ENCODE results near the gene ADAP1.

The ADAP1 gene

GRCh38 chr7:917255-918117, 37.0 kb downstream of the ADAP1 start:
- no peak overlapping the region for H3K4me3 ChIP-seq (ENCODE audit: low read depth, low read length)
- TF ChIP-seq CTCF (IDR thresholded peaks at IDR 0.05; ENCODE audit: low read depth, low read length, missing control alignments), result no peak
- no peak for DNase-seq (ENCODE audit: low read depth)

- TF ChIP-seq CTCF (IDR thresholded peaks at IDR 0.05; ENCODE audit: low read depth, low read length, missing control alignments), result no peak
- no peak for DNase-seq (ENCODE audit: low read depth)
- H3K4me3 ChIP-seq (ENCODE audit: low read depth, low read length), result no peak overlapping the region
Observed at GRCh38 chr7:916291-916941, 38.1 kb downstream of the ADAP1 start.

GRCh38 chr7:915291-916218, 38.9 kb downstream of the ADAP1 start:
- DNase-seq (ENCODE audit: low read depth), result no peak
- H3K4me3 ChIP-seq (ENCODE audit: low read depth, low read length), result no peak overlapping the region
- no peak for TF ChIP-seq CTCF (IDR thresholded peaks at IDR 0.05; ENCODE audit: low read depth, low read length, missing control alignments)

DNA sequence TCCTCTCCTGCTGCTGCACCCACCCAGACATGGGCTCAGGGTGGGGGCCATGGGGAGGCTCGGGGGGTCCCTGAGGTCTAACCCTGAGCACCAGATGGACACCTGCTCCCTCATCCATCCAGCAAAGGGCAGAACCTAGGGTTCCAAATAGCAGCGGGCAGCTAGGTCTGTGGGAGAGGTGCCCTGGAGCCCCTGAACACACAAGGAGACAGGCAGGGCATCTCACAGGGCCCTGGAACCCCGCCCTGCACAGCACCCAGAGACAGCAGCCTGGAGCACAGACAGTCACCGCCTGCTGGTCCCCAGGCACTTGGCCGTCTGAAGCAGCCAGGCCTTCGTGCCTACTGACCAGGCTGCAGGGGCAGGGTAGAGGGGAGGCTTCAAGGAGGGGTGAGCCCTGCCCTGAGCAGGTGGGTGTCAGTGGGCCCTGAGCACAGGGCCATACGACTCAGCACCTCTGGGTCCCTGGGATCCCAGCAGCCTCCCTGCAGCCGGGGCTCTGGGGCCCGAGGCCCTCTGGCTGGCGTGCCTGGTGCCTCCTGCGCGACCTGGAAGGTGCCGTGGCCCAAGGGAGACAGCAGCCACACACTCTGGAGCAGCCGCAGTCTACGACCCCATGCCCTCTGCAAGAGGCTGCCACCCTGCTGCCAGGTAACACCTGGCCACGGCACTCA, 39.8 kb downstream of the ADAP1 start:
- no peak for DNase-seq (ENCODE audit: low read depth)
- no peak for TF ChIP-seq CTCF (IDR thresholded peaks at IDR 0.05; ENCODE audit: low read depth, low read length, missing control alignments)
- H3K4me3 ChIP-seq (ENCODE audit: low read depth, low read length), result no peak overlapping the region

DNA sequence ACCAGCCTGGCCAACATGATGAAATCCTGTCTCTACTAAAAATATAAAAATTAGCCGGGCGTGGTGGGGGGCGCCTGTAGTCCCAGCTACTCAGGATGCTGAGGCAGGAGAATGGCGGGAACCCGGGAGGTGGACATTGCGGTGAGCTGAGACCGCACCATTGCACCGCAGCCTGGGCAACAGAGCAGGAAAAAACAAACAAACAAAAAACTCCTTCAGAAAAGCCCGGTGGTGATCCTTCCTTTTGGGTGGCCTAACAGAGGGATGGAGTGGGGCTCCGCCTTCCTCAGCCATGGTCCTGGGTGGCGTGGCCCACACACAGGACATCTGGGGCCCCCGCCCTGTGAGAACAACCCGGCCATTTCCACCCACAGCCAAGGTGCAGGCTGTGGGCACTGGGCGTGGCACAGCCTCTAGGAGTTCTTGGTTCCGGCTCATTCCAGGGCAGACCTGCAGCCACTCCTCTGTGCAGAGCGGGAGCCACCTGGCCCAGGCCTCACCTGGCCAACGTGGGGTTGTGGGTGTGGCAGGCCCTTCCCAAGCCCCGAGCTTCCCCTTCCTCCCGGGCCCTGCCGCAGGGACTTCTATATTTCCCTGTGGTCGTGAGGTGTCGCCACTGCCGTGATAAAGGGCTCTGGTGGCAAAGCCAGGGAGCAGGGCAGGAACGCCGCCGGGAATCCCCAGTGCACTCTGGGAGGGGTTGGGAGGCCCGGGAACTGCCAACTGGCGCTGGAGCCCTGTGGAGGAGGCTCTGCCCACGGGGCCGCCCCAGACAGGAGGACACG, 40.6 kb downstream of the ADAP1 start:
- H3K4me3 ChIP-seq (ENCODE audit: low read depth, low read length), result no peak overlapping the region
- DNase-seq (ENCODE audit: low read depth), result no peak
- TF ChIP-seq CTCF (IDR thresholded peaks at IDR 0.05; ENCODE audit: low read depth, low read length, missing control alignments), result no peak

Data from GM12864 (cell line).